SK-N-SH treated with all-trans-retinoic acid at 6 μM for 48 hours (cell line): ENCODE data around the gene TNS1.

Experiments
- ATAC-seq: fragments of 200-7000 bp; cut with Tn5 transposase; 3 replicates; pipeline ENCODE4 v1.9.1; 2020; ENCODE audit warnings: mild to moderate bottlenecking, moderate library complexity
- CSDC2 ChIP-seq: fragments of 250-450 bp; sonication (Bioruptor Pico); IDR thresholded peaks from 2 replicates; pipeline ENCODE4 v1.5.0; 2020; ENCODE audit warnings: mild to moderate bottlenecking, moderate library complexity
- ESRRG ChIP-seq: fragments of 250-450 bp; sonication (Bioruptor Pico); IDR thresholded peaks from 2 replicates; pipeline ENCODE4 v1.6.1; 2021; ENCODE audit warnings: mild to moderate bottlenecking
- GLIS3 ChIP-seq: fragments of 250-450 bp; sonication (Bioruptor Pico); IDR thresholded peaks from 2 replicates; pipeline ENCODE4 v1.5.0; 2020; ENCODE audit warnings: mild to moderate bottlenecking, moderate library complexity
- ISL1 ChIP-seq: fragments of 250-450 bp; sonication (Bioruptor Pico); IDR thresholded peaks from 2 replicates; pipeline ENCODE4 v2.1.2; 2022; ENCODE audit warnings: mild to moderate bottlenecking, moderate library complexity
- OSR1 ChIP-seq: fragments of 250-450 bp; sonication (Bioruptor Pico); IDR thresholded peaks from 2 replicates; pipeline ENCODE4 v1.8.0; 2022; ENCODE audit warnings: moderate library complexity, mild to moderate bottlenecking, inconsistent platforms
- PPARA ChIP-seq: fragments of 250-450 bp; sonication (Bioruptor Pico); IDR thresholded peaks from 2 replicates; pipeline ENCODE4 v1.5.0; 2020; ENCODE audit warnings: mild to moderate bottlenecking, borderline replicate concordance
- RARB ChIP-seq: fragments of 250-450 bp; sonication (Bioruptor Pico); IDR thresholded peaks from 2 replicates; pipeline ENCODE4 v1.8.0; 2021; ENCODE audit warnings: mild to moderate bottlenecking, moderate library complexity
- SNAI2 ChIP-seq: fragments of 250-450 bp; sonication (Bioruptor Pico); IDR thresholded peaks from 2 replicates; pipeline ENCODE4 v1.5.0; 2020; ENCODE audit warnings: mild to moderate bottlenecking, moderate library complexity
- TCF4 ChIP-seq: fragments of 250-450 bp; sonication (Bioruptor Pico); IDR thresholded peaks from 2 replicates; pipeline ENCODE4 v1.8.0; 2021; ENCODE audit warnings: mild to moderate bottlenecking, moderate library complexity, borderline replicate concordance
- ZC3H10 ChIP-seq: fragments of 250-450 bp; sonication (Bioruptor Pico); IDR thresholded peaks from 2 replicates; pipeline ENCODE4 v1.5.1; 2021; ENCODE audit warnings: mild to moderate bottlenecking, moderate library complexity
- ZFP3 ChIP-seq: fragments of 250-450 bp; sonication (Bioruptor Pico); IDR thresholded peaks from 2 replicates; pipeline ENCODE4 v1.5.0; 2020; ENCODE audit warnings: mild to moderate bottlenecking, moderate library complexity
- ZFP30 ChIP-seq: fragments of 450-650 bp; formaldehyde crosslinking; IDR thresholded peaks from 2 replicates; pipeline ENCODE4 v1.5.0; 2022; ENCODE audit warnings: mild to moderate bottlenecking, moderate library complexity
- ZNF565 ChIP-seq: fragments of 450-650 bp; formaldehyde crosslinking; conservative IDR thresholded peaks from 2 replicates; pipeline ENCODE4 v1.5.0; 2020; ENCODE audit warnings: low read depth, mild to moderate bottlenecking, moderate library complexity
- ZNF70 ChIP-seq: fragments of 450-650 bp; formaldehyde crosslinking; IDR thresholded peaks from 2 replicates; pipeline ENCODE4 v1.5.0; 2020; ENCODE audit warnings: mild to moderate bottlenecking, moderate library complexity
- ZNF8 ChIP-seq: fragments of 450-650 bp; formaldehyde crosslinking; IDR thresholded peaks from 2 replicates; pipeline ENCODE4 v1.5.0; 2020; ENCODE audit warnings: mild to moderate bottlenecking, moderate library complexity
- TF ChIP-seq, protein P1 (sequence below): fragments of 250-450 bp; sonication (Bioruptor Pico); IDR thresholded peaks from 2 replicates; pipeline ENCODE4 v1.5.1; 2021; ENCODE audit warnings: mild to moderate bottlenecking, moderate library complexity
- TF ChIP-seq, protein P2 (sequence below): fragments of 250-450 bp; sonication (Bioruptor Pico); IDR thresholded peaks from 2 replicates; pipeline ENCODE4 v1.5.1; 2020; ENCODE audit warnings: low read depth, mild to moderate bottlenecking, moderate library complexity
- TF ChIP-seq, protein P3 (sequence below): fragments of 250-450 bp; sonication (Bioruptor Pico); IDR thresholded peaks from 2 replicates; pipeline ENCODE4 v1.8.0; 2021; ENCODE audit warnings: low read depth, mild to moderate bottlenecking, moderate library complexity, borderline replicate concordance
- TF ChIP-seq, protein P4 (sequence below): fragments of 250-450 bp; sonication (Bioruptor Pico); IDR thresholded peaks from 2 replicates; pipeline ENCODE4 v1.5.0; 2020; ENCODE audit warnings: mild to moderate bottlenecking, moderate library complexity

The TNS1 gene

DNA sequence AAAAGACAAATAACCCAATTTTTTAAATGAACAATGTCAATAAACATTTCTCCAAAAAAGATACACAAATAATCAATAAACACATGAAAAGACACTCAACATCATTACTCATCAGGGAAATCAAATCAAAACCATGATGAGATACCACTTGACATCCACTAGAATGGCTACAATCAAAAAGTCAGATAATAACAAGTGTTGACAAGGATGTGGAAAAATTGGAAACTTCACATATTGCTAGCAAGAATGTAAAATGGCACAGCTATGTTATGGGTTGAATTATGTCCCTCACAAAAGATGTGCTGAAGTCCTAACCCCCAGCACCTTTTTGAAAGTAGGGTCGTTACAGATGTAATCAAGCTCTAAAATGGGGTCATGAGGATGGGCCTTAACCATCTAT is 33.2 kb downstream of the TNS1 start:
- ATAC-seq: no peak
- TF ChIP-seq TCF4 (CRISPR knock-in tag): no peak
- no peak for TF ChIP-seq ZFP30
- no peak for TF ChIP-seq OSR1 (CRISPR knock-in tag)
- TF ChIP-seq ZC3H10 (CRISPR knock-in tag): no peak
- TF ChIP-seq SNAI2: no peak
- TF ChIP-seq, protein P1, sequence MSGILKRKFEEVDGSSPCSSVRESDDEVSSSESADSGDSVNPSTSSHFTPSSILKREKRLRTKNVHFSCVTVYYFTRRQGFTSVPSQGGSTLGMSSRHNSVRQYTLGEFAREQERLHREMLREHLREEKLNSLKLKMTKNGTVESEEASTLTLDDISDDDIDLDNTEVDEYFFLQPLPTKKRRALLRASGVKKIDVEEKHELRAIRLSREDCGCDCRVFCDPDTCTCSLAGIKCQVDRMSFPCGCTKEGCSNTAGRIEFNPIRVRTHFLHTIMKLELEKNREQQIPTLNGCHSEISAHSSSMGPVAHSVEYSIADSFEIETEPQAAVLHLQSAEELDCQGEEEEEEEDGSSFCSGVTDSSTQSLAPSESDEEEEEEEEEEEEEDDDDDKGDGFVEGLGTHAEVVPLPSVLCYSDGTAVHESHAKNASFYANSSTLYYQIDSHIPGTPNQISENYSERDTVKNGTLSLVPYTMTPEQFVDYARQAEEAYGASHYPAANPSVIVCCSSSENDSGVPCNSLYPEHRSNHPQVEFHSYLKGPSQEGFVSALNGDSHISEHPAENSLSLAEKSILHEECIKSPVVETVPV (CRISPR knock-in tag): no peak

DNA sequence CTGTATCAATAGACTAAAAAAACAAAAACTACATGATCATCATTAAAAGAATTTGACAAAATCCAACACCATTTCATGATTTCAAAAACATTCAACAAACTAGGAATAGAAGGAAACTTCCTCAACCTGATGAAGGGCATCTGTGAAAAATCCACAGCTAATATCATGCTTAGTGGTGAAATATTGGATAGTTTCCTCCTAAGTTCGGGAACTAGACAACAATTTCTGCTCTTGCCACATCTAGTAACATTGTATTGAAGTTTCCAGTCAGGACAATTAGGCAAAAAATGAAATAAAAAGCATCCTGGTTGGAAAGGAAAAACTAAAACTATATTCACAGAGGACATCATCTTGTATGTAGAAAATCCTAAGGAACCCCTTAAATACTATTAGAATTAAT is 34.8 kb downstream of the TNS1 start:
- TF ChIP-seq ISL1 (no peak), OSR1 (CRISPR knock-in tag) (no peak), TCF4 (CRISPR knock-in tag) (no peak), ZNF565 (CRISPR knock-in tag) (no peak), ZC3H10 (CRISPR knock-in tag) (no peak), SNAI2 (no peak), ZFP3 (CRISPR knock-in tag) (no peak), ZNF70 (CRISPR knock-in tag) (no peak), ZNF8 (CRISPR knock-in tag) (no peak), GLIS3 (no peak), ESRRG (CRISPR knock-in tag) (no peak)
- TF ChIP-seq, protein P2, sequence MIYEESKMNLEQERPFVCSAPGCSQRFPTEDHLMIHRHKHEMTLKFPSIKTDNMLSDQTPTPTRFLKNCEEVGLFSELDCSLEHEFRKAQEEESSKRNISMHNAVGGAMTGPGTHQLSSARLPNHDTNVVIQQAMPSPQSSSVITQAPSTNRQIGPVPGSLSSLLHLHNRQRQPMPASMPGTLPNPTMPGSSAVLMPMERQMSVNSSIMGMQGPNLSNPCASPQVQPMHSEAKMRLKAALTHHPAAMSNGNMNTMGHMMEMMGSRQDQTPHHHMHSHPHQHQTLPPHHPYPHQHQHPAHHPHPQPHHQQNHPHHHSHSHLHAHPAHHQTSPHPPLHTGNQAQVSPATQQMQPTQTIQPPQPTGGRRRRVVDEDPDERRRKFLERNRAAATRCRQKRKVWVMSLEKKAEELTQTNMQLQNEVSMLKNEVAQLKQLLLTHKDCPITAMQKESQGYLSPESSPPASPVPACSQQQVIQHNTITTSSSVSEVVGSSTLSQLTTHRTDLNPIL (CRISPR knock-in tag): no peak
- TF ChIP-seq, protein P3, sequence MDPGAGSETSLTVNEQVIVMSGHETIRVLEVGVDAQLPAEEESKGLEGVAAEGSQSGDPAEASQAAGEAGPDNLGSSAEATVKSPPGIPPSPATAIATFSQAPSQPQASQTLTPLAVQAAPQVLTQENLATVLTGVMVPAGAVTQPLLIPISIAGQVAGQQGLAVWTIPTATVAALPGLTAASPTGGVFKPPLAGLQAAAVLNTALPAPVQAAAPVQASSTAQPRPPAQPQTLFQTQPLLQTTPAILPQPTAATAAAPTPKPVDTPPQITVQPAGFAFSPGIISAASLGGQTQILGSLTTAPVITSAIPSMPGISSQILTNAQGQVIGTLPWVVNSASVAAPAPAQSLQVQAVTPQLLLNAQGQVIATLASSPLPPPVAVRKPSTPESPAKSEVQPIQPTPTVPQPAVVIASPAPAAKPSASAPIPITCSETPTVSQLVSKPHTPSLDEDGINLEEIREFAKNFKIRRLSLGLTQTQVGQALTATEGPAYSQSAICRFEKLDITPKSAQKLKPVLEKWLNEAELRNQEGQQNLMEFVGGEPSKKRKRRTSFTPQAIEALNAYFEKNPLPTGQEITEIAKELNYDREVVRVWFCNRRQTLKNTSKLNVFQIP (CRISPR knock-in tag): no peak
- TF ChIP-seq, protein P4, sequence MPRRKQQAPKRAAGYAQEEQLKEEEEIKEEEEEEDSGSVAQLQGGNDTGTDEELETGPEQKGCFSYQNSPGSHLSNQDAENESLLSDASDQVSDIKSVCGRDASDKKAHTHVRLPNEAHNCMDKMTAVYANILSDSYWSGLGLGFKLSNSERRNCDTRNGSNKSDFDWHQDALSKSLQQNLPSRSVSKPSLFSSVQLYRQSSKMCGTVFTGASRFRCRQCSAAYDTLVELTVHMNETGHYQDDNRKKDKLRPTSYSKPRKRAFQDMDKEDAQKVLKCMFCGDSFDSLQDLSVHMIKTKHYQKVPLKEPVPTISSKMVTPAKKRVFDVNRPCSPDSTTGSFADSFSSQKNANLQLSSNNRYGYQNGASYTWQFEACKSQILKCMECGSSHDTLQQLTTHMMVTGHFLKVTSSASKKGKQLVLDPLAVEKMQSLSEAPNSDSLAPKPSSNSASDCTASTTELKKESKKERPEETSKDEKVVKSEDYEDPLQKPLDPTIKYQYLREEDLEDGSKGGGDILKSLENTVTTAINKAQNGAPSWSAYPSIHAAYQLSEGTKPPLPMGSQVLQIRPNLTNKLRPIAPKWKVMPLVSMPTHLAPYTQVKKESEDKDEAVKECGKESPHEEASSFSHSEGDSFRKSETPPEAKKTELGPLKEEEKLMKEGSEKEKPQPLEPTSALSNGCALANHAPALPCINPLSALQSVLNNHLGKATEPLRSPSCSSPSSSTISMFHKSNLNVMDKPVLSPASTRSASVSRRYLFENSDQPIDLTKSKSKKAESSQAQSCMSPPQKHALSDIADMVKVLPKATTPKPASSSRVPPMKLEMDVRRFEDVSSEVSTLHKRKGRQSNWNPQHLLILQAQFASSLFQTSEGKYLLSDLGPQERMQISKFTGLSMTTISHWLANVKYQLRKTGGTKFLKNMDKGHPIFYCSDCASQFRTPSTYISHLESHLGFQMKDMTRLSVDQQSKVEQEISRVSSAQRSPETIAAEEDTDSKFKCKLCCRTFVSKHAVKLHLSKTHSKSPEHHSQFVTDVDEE (CRISPR knock-in tag): no peak
- TF ChIP-seq, protein P1 (CRISPR knock-in tag): no peak
- ATAC-seq: no peak

DNA sequence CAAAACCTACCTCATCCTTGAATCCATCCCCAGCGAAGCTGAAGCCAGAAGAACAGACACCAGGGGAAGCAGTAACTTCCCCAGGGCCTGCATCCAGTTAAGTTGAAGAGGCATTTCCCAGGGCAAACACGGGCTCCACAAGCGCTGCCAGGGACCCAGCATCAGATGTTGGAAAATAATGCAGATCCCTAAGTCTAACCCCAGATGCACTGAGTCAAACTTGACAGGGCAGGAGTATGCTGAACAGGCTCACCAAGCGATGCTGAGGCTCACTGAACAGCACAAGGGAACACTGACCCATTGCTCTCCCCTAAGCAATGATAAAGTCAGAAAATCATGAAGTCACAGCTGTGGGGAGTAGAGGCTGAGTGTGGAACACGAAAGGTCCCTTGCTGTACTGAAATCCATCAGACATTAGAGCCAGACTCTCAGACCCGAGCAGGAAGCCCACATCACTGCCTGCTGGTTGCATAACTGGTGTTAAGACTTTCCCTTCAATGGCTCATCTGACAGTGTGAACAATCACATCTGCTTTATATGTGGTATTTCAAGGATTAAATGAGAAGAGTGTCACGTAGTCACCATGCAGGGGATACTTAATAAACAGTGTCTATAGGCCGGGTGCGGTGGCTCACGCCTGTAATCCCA is 36.2 kb downstream of the TNS1 start:
- ATAC-seq: no peak
- TF ChIP-seq TCF4 (CRISPR knock-in tag) (no peak), ZNF565 (CRISPR knock-in tag) (no peak), ZC3H10 (CRISPR knock-in tag) (no peak), GLIS3 (no peak), PPARA (no peak), SNAI2 (no peak), ISL1 (no peak), ZNF70 (CRISPR knock-in tag) (no peak), ZNF8 (CRISPR knock-in tag) (no peak), RARB (no peak), CSDC2 (CRISPR knock-in tag) (no peak)
- TF ChIP-seq, protein P1 (CRISPR knock-in tag): no peak
- TF ChIP-seq, protein P3 (CRISPR knock-in tag): no peak
